Glutamatergic neuron (in vitro differentiated cells): ENCODE results near the gene SPATA13. TPM values are rescaled to one million over a fixed set of nuclear protein-coding genes. Genes with fewer than 3 reads are reported as not detected.

Experiments
- DNase-seq: peaks from one replicate; pipeline ENCODE4 v3.0.0; 2022
- H3K27ac Mint-ChIP-seq: one replicate; pipeline ENCODE4 v1.8.0; 2020; ENCODE audit warnings: mild to moderate bottlenecking, mixed read lengths, inconsistent platforms; ENCODE audit not compliant: unreplicated experiment
- H3K27me3 Mint-ChIP-seq: one replicate; pipeline ENCODE4 v1.8.0; 2020; ENCODE audit warnings: mild to moderate bottlenecking, moderate library complexity, mixed read lengths, inconsistent platforms; ENCODE audit not compliant: unreplicated experiment
- H3K36me3 Mint-ChIP-seq: one replicate; pipeline ENCODE4 v1.8.0; 2020; ENCODE audit warnings: mild to moderate bottlenecking, mixed read lengths, inconsistent platforms; ENCODE audit not compliant: unreplicated experiment
- H3K4me1 Mint-ChIP-seq: one replicate; pipeline ENCODE4 v1.8.0; 2020; ENCODE audit warnings: mild to moderate bottlenecking, low read depth, mixed read lengths, inconsistent platforms; ENCODE audit not compliant: unreplicated experiment
- H3K4me3 Mint-ChIP-seq: one replicate; pipeline ENCODE4 v1.8.0; 2020; ENCODE audit warnings: mild to moderate bottlenecking, mixed read lengths, inconsistent platforms; ENCODE audit not compliant: unreplicated experiment
- H3K9me3 Mint-ChIP-seq: one replicate; pipeline ENCODE4 v1.8.0; 2020; ENCODE audit warnings: mild to moderate bottlenecking, moderate library complexity, mixed read lengths, inconsistent platforms; ENCODE audit not compliant: unreplicated experiment
- CTCF ChIP-seq: fragments of 200-600 bp; sonication (generic); IDR thresholded peaks from one replicate; pipeline ENCODE4 v1.5.0; 2021; ENCODE audit not compliant: partially characterized antibody, unreplicated experiment
- total RNA-seq: library from RNA; stranded (reverse); fragmentation: NEBNext Ultra II Directional; extraction: Animal tissue kit (Norgen Biotek cat#: 25700); gene quantifications from one replicate; pipeline ENCODE4 v1.2.1, GENCODE V29; 2021; ENCODE audit not compliant: unreplicated experiment

The SPATA13 gene
- total RNA-seq, 1 donor from 2014 or later, result 7.4 TPM

- Mint-ChIP-seq H3K9me3 (no peaks in the 10 kb centered on the region), H3K27ac (no peak overlapping the region), H3K4me1 (peaks cover 9% of the 10 kb centered on the region), H3K27me3 (no peaks in the 10 kb centered on the region), H3K36me3 (no peaks in the 10 kb centered on the region), H3K4me3 (no peak overlapping the region)
- DNase-seq, result no peak
- TF ChIP-seq CTCF, result no peak
These were observed 16.0 kb downstream of the SPATA13 start for GRCh38 chr13:24176351-24177101.

DNA sequence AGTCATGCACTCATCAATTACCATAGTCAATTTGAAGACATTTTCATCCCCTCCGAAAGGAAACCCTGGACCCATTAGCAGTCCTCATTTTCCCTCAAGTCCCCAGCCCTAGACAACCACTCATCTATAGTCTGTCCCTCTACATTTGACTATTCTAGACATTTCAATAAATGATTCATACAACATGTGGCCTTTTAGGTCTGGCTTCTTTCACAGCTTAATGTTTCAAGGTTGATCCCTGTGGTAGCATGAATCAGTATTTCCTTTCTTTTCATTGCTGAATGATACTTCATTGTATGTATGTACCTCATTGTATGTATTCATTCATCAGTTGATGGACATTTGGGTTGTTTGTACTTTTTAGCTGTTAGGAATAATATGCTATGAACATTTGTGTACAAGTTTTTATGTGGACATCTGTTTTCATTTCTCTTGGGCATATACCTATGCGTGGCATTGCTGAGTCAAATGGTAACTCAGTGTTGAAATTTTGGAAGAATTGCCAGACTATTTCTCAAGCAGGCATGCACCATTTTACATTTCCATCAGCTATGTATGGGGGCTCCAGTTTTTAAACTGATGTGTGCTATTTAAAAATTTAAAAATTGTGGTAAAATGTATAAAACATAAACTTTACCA is 18.4 kb downstream of the SPATA13 start:
- Mint-ChIP-seq H3K4me1 (peaks cover 9% of the 10 kb centered on the region), H3K4me3 (no peak overlapping the region), H3K36me3 (no peaks in the 10 kb centered on the region), H3K27ac (no peak overlapping the region), H3K9me3 (no peaks in the 10 kb centered on the region), H3K27me3 (no peaks in the 10 kb centered on the region)
- no peak for TF ChIP-seq CTCF
- no peak for DNase-seq

- no peak overlapping the region for H3K27ac Mint-ChIP-seq
- H3K4me1 Mint-ChIP-seq, result peaks cover 9% of the 10 kb centered on the region
- H3K27me3 Mint-ChIP-seq, result no peaks in the 10 kb centered on the region
- no peak for TF ChIP-seq CTCF
- H3K4me3 Mint-ChIP-seq, result no peak overlapping the region
- no peaks in the 10 kb centered on the region for H3K36me3 Mint-ChIP-seq
- no peaks in the 10 kb centered on the region for H3K9me3 Mint-ChIP-seq
- no peak for DNase-seq
These were observed 18.9 kb downstream of the SPATA13 start for GRCh38 chr13:24179486-24179850.

DNA sequence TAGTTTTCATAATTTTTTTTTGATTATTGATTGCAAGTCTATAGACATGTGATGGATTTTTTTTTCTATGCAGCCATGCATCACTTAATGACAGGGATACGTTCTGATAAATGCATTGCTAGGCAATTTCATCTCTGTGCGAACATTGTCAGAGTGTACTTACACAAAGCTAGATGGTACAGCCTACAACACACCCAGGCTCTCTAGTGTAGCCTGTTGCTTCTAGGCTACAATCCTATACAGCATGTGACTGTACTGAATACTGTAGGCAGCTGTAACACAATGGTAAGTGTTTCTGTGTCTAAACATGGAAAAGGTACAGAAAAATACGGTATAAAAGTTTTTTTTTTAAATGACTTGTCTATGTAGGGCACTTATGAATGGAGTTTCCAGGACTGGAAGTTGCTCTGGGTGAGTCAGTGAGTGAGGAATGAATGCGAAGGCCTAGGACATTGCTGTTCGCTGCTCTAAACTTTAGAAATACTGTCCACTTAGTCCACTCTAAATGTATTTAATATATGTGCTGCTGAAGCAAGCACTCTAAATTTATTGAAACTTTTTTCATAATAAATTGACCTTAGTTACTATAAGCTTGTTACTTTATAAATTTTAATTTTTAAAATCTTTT is 20.3 kb downstream of the SPATA13 start:
- Mint-ChIP-seq H3K9me3 (no peaks in the 10 kb centered on the region), H3K4me1 (peaks cover 8% of the 10 kb centered on the region), H3K36me3 (no peaks in the 10 kb centered on the region), H3K4me3 (no peak overlapping the region), H3K27ac (no peak overlapping the region), H3K27me3 (no peaks in the 10 kb centered on the region)
- TF ChIP-seq CTCF, result no peak
- no peak for DNase-seq
